HepG2 (cell line): ENCODE results near the gene PRKAR2A. TPM values are rescaled to one million over a fixed set of nuclear protein-coding genes. Genes with fewer than 3 reads are reported as not detected.

Experiments used
- CAMTA2 ChIP-seq: sonication (generic); formaldehyde crosslinking; IDR thresholded peaks from 2 replicates; pipeline ENCODE4 v1.4.0; 2020; ENCODE audit warnings: mild to moderate bottlenecking, missing genetic modification reagents, borderline replicate concordance
- HNF4G ChIP-seq, 2 experiments: sonication (generic) in 1 of 2; formaldehyde crosslinking in 1 of 2; IDR thresholded peaks; 2 replicates each; pipeline versions ENCODE4 v1.4.0 to v1.6.1; 2011 to 2020; ENCODE audit warnings: borderline replicate concordance in 2 of 2, low read depth in 2 of 2, mild to moderate bottlenecking in 2 of 2, low read length in 1 of 2, missing genetic modification reagents in 1 of 2, moderate library complexity in 1 of 2
- KDM5A ChIP-seq: fragments of 200-600 bp; sonication (generic); IDR thresholded peaks from 2 replicates; pipeline ENCODE4 v1.7.0; 2018; ENCODE audit warnings: antibody characterized with exemption, mild to moderate bottlenecking, low read length, borderline replicate concordance
- MTF1 ChIP-seq: sonication (generic); formaldehyde crosslinking; IDR thresholded peaks from 2 replicates; pipeline ENCODE4 v1.5.0; 2020; ENCODE audit warnings: missing genetic modification reagents
- NCOA2 ChIP-seq: sonication (generic); formaldehyde crosslinking; IDR thresholded peaks from 2 replicates; pipeline ENCODE4 v1.8.0; 2022; ENCODE audit warnings: inconsistent platforms
- SSRP1 ChIP-seq: IDR thresholded peaks from 2 replicates; pipeline ENCODE4 v1.6.1; 2016; ENCODE audit warnings: control low read depth
- SUZ12 ChIP-seq: fragments of 150-350 bp; IDR thresholded peaks from 2 replicates; pipeline ENCODE4 v1.6.1; 2014; ENCODE audit warnings: low read depth, low read length
- ZBTB21 ChIP-seq: sonication (generic); formaldehyde crosslinking; IDR thresholded peaks from 2 replicates; pipeline ENCODE4 v1.4.0; 2020; ENCODE audit warnings: missing genetic modification reagents
- ZBTB46 ChIP-seq: sonication (generic); formaldehyde crosslinking; IDR thresholded peaks from 2 replicates; pipeline ENCODE4 v1.4.0; 2020; ENCODE audit warnings: mild to moderate bottlenecking, missing genetic modification reagents, borderline replicate concordance
- ZEB1 ChIP-seq: IDR thresholded peaks from 2 replicates; pipeline ENCODE4 v1.6.1; 2012; ENCODE audit warnings: mild to moderate bottlenecking, low read depth, inconsistent platforms; ENCODE audit not compliant: insufficient replicate concordance
- ZNF101 ChIP-seq: sonication (generic); formaldehyde crosslinking; IDR thresholded peaks from 2 replicates; pipeline ENCODE4 v1.4.0; 2020; ENCODE audit warnings: mild to moderate bottlenecking, low read depth, missing genetic modification reagents, borderline replicate concordance
- ZNF225 ChIP-seq: sonication (generic); formaldehyde crosslinking; IDR thresholded peaks from 2 replicates; pipeline ENCODE4 v1.4.0; 2020; ENCODE audit warnings: mild to moderate bottlenecking, missing genetic modification reagents
- ZNF567 ChIP-seq: sonication (generic); formaldehyde crosslinking; IDR thresholded peaks from 2 replicates; pipeline ENCODE4 v1.8.1; 2023; ENCODE audit warnings: mild to moderate bottlenecking, missing genetic modification reagents, borderline replicate concordance
- ZSCAN30 ChIP-seq: sonication (generic); formaldehyde crosslinking; IDR thresholded peaks from 2 replicates; pipeline ENCODE4 v1.5.0; 2020; ENCODE audit warnings: mild to moderate bottlenecking, missing genetic modification reagents
- polyA plus RNA-seq, 8 experiments: library from polyadenylated mRNA; depleted of rRNA in 3 of 8; stranded (reverse) in 7 of 8; unstranded in 1 of 8; fragments of >200 nt; fragmentation: Illumina TruSeq in 4 of 8; extraction: Trizol in 4 of 8; gene quantifications; 2 replicates each; pipeline versions ENCODE4 v1.2.1 to v1.2.3, GENCODE V29; 2011 to 2016; ENCODE audit warnings: low read depth in 4 of 8, missing spikeins in 1 of 8, mixed read lengths in 1 of 8; ENCODE audit not compliant: insufficient read depth in 1 of 8
- total RNA-seq, 5 experiments: library from RNA; depleted of rRNA; stranded (reverse); fragments of >200 nt; fragmentation: Illumina TruSeq; extraction: Trizol; gene quantifications; 2 replicates each; pipeline ENCODE4 v1.2.3, GENCODE V29; 2016; ENCODE audit warnings: low read depth in 1 of 5
- TF ChIP-seq, protein P1 (sequence below): sonication (generic); formaldehyde crosslinking; IDR thresholded peaks from 2 replicates; pipeline ENCODE4 v1.4.0; 2020; ENCODE audit warnings: missing genetic modification reagents, borderline replicate concordance
- TF ChIP-seq, protein P2 (sequence below): sonication (generic); formaldehyde crosslinking; conservative IDR thresholded peaks from 2 replicates; pipeline ENCODE4 v1.4.0; 2020; ENCODE audit warnings: missing genetic modification reagents
- TF ChIP-seq, protein P3 (sequence below): sonication (generic); formaldehyde crosslinking; conservative IDR thresholded peaks from 2 replicates; pipeline ENCODE4 v1.4.0; 2020; ENCODE audit warnings: mild to moderate bottlenecking, missing genetic modification reagents, moderate library complexity

The PRKAR2A gene
- total and polyA plus RNA-seq, 2 of the 13 experiments (the other 11 are each of a cell fraction or from before 2014, with no cell fraction given) = 11.8 to 29.2 TPM

DNA sequence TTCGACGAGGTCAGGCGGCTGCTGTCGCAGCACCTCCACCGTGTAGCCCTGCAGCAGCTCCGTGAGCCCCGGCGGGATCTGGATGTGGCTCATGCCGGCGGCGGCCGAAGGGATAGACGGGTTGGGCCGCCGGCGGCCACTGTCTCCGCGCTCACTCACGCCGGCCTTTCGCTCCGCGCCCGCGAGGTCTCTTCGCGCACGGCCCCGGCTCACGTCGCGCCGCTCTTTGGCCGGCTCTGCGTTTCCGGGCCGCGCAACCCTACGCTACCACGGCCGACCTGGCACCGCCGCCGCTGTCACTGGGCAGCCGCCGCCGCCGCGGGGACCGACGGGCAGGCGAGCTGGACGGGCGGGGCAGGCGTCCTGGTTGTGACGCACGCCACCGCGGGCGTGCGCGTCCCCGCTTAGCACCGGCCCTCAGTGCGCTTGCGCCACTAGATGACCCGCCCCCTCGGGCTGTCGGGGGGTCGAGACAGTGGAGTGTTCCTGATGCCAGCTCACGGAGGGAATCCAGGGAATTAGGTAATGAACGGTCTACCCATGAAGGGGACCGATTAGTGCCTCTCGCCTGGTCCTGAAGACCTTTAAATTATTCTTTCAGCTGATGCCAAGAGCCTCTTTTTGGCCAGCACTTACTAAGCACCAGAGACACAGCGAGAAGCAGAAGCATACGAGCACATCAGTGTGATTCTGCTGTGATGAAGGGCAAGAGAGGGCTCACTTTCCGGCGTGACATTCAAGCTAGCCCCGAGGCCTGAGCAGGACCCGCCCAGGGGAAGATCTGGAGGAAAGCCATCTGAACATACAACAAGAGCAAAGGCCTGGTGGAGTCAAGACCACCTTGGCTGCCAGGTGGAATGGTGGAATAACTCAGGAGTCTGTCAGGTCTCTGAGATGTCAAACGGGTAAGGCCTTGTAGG is at the start of gene PRKAR2A (continued):
- TF ChIP-seq, protein P1, sequence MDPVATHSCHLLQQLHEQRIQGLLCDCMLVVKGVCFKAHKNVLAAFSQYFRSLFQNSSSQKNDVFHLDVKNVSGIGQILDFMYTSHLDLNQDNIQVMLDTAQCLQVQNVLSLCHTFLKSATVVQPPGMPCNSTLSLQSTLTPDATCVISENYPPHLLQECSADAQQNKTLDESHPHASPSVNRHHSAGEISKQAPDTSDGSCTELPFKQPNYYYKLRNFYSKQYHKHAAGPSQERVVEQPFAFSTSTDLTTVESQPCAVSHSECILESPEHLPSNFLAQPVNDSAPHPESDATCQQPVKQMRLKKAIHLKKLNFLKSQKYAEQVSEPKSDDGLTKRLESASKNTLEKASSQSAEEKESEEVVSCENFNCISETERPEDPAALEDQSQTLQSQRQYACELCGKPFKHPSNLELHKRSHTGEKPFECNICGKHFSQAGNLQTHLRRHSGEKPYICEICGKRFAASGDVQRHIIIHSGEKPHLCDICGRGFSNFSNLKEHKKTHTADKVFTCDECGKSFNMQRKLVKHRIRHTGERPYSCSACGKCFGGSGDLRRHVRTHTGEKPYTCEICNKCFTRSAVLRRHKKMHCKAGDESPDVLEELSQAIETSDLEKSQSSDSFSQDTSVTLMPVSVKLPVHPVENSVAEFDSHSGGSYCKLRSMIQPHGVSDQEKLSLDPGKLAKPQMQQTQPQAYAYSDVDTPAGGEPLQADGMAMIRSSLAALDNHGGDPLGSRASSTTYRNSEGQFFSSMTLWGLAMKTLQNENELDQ (CRISPR knock-in tag) = no peak
- no peak for TF ChIP-seq SSRP1 (CRISPR knock-in tag)
- no peak for TF ChIP-seq ZNF225
- TF ChIP-seq ZEB1 = no peak
- 0 out of 2 replicates have a peak, but pooled peaks have one; percentile 12 for TF ChIP-seq ZNF567 (CRISPR knock-in tag)
- TF ChIP-seq CAMTA2 (CRISPR knock-in tag) = no peak
- TF ChIP-seq ZBTB21 (CRISPR knock-in tag) = no peak
- no peak for TF ChIP-seq ZSCAN30 (CRISPR knock-in tag)
- TF ChIP-seq, protein P2, sequence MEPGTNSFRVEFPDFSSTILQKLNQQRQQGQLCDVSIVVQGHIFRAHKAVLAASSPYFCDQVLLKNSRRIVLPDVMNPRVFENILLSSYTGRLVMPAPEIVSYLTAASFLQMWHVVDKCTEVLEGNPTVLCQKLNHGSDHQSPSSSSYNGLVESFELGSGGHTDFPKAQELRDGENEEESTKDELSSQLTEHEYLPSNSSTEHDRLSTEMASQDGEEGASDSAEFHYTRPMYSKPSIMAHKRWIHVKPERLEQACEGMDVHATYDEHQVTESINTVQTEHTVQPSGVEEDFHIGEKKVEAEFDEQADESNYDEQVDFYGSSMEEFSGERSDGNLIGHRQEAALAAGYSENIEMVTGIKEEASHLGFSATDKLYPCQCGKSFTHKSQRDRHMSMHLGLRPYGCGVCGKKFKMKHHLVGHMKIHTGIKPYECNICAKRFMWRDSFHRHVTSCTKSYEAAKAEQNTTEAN (CRISPR knock-in tag) = peak; percentile 45
- TF ChIP-seq, protein P3, sequence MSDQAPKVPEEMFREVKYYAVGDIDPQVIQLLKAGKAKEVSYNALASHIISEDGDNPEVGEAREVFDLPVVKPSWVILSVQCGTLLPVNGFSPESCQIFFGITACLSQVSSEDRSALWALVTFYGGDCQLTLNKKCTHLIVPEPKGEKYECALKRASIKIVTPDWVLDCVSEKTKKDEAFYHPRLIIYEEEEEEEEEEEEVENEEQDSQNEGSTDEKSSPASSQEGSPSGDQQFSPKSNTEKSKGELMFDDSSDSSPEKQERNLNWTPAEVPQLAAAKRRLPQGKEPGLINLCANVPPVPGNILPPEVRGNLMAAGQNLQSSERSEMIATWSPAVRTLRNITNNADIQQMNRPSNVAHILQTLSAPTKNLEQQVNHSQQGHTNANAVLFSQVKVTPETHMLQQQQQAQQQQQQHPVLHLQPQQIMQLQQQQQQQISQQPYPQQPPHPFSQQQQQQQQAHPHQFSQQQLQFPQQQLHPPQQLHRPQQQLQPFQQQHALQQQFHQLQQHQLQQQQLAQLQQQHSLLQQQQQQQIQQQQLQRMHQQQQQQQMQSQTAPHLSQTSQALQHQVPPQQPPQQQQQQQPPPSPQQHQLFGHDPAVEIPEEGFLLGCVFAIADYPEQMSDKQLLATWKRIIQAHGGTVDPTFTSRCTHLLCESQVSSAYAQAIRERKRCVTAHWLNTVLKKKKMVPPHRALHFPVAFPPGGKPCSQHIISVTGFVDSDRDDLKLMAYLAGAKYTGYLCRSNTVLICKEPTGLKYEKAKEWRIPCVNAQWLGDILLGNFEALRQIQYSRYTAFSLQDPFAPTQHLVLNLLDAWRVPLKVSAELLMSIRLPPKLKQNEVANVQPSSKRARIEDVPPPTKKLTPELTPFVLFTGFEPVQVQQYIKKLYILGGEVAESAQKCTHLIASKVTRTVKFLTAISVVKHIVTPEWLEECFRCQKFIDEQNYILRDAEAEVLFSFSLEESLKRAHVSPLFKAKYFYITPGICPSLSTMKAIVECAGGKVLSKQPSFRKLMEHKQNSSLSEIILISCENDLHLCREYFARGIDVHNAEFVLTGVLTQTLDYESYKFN (CRISPR knock-in tag) = peak; percentile 44
- peak; percentile 65; the same call in 1 of the 2 replicates for TF ChIP-seq KDM5A
- no peak for TF ChIP-seq NCOA2
- TF ChIP-seq ZNF101 (CRISPR knock-in tag) = peak; percentile 62; the same call in 1 of the 2 replicates
- TF ChIP-seq HNF4G (IDR thresholded peaks at IDR 0.05; ENCODE audit: borderline replicate concordance, low read depth, low read length) = peak; percentile 35; the same call in 1 of the 2 replicates
- peak; percentile 14; the same call in 1 of the 2 replicates for TF ChIP-seq HNF4G (CRISPR knock-in tag; IDR thresholded peaks at IDR 0.05; ENCODE audit: borderline replicate concordance, low read depth)
- TF ChIP-seq SUZ12 = no peak
- peak; percentile 94 for TF ChIP-seq ZBTB46 (CRISPR knock-in tag)
- no peak for TF ChIP-seq MTF1
